ENCODE data around the gene FDCSP.

GRCh38 chr4:70197842-70198241 lies 28.1 kb upstream of the FDCSP start:
- TF ChIP-seq, protein P1, sequence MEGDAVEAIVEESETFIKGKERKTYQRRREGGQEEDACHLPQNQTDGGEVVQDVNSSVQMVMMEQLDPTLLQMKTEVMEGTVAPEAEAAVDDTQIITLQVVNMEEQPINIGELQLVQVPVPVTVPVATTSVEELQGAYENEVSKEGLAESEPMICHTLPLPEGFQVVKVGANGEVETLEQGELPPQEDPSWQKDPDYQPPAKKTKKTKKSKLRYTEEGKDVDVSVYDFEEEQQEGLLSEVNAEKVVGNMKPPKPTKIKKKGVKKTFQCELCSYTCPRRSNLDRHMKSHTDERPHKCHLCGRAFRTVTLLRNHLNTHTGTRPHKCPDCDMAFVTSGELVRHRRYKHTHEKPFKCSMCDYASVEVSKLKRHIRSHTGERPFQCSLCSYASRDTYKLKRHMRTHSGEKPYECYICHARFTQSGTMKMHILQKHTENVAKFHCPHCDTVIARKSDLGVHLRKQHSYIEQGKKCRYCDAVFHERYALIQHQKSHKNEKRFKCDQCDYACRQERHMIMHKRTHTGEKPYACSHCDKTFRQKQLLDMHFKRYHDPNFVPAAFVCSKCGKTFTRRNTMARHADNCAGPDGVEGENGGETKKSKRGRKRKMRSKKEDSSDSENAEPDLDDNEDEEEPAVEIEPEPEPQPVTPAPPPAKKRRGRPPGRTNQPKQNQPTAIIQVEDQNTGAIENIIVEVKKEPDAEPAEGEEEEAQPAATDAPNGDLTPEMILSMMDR (IDR thresholded peaks at IDR 0.05; ENCODE audit: low read length): no peak
- no peak for TF ChIP-seq EZH2 (IDR thresholded peaks at IDR 0.05; ENCODE audit: borderline replicate concordance, low read length)

Data from OCI-LY1 (cell line).